Endothelial cell of umbilical vein (primary cell): Measurements from ENCODE around the gene HOXA10. TPM values are rescaled to one million over a fixed set of nuclear protein-coding genes. Genes with fewer than 3 reads are reported as not detected.

Source experiments
- BruUV-seq: library from RNA; stranded (reverse); fragments of 400-500 nt; replicated peaks from 2 replicates; lab custom pipeline; 2021; lab: Mats Ljungman, UMichigan
- CTCF ChIA-PET: fragments of 300-600, 350-600 bp; sonication (Branson Sonifier 250); formaldehyde crosslinking; loops from one replicate; lab custom pipeline; 2021; ENCODE audit warnings: antibody characterized with exemption, inconsistent platforms; lab: Charles Lee
- POLR2A ChIA-PET: fragments of 300-600, 350-600 bp; sonication (Branson Sonifier 250); formaldehyde crosslinking; loops from one replicate; lab custom pipeline; 2021; ENCODE audit warnings: antibody characterized with exemption, inconsistent platforms; lab: Charles Lee
- DNase-seq: peaks from one replicate; pipeline ENCODE4 v3.0.0-alpha.2; 2011; ENCODE audit warnings: low read depth, low spot score
- FAIRE-seq: peaks from 2 replicates; lab custom pipeline; 2011; peaks lifted over from hg19 to GRCh38; lab: Jason Lieb, UNC
- H2AFZ ChIP-seq: 2 replicates; pipeline ENCODE4 v1.6.0; 2012; ENCODE audit warnings: low read depth, low read length, control low read depth, inconsistent platforms
- H3K27ac ChIP-seq: 2 replicates; pipeline ENCODE4 v1.5.1; 2011; ENCODE audit warnings: low read depth, mild to moderate bottlenecking, control low read depth, low read length, moderate library complexity; ENCODE audit not compliant: insufficient read depth
- H3K27me3 ChIP-seq, 2 experiments: 2 replicates each; pipeline versions ENCODE4 v1.6.0 to v1.6.1; 2011; ENCODE audit warnings: low read length in 2 of 2, mixed read lengths in 1 of 2; ENCODE audit not compliant: control insufficient read depth in 2 of 2, insufficient read depth in 2 of 2
- H3K36me3 ChIP-seq, 2 experiments: 2 replicates in 1 of 2; 3 replicates in 1 of 2; pipeline ENCODE4 v1.5.1; 2011; ENCODE audit warnings: low read length in 2 of 2, mild to moderate bottlenecking in 1 of 2, moderate library complexity in 1 of 2; ENCODE audit not compliant: control insufficient read depth in 2 of 2, insufficient read depth in 2 of 2; ENCODE audit errors: extremely low read depth in 1 of 2
- H3K4me1 ChIP-seq: 3 replicates; pipeline ENCODE4 v1.5.1; 2011; ENCODE audit warnings: mild to moderate bottlenecking, low read length; ENCODE audit not compliant: control insufficient read depth, insufficient read depth; ENCODE audit errors: extremely low read depth
- H3K4me2 ChIP-seq: 2 replicates; pipeline ENCODE4 v1.6.1; 2011; ENCODE audit warnings: low read length, control low read depth, mixed read lengths; ENCODE audit not compliant: insufficient read depth
- H3K4me3 ChIP-seq, 3 experiments: fragments of 200-600 bp in 1 of 3; sonication (generic), shearing (Covaris generic) in 1 of 3; replicated peaks in 1 of 3; 2 replicates each; pipeline ENCODE4 v1.5.1; 2011 to 2016; ENCODE audit warnings: control low read depth in 3 of 3, low read length in 3 of 3, mild to moderate bottlenecking in 2 of 3, inconsistent platforms in 1 of 3, low read depth in 1 of 3, moderate library complexity in 1 of 3; ENCODE audit not compliant: insufficient read depth in 1 of 3
- H3K79me2 ChIP-seq: 2 replicates; pipeline ENCODE4 v1.6.0; 2012; ENCODE audit warnings: low read length, inconsistent platforms; ENCODE audit not compliant: control insufficient read depth, insufficient read depth
- H3K9ac ChIP-seq: replicated peaks from 2 replicates; pipeline ENCODE3; 2011; ENCODE audit warnings: low read length, control low read depth; ENCODE audit not compliant: insufficient read depth; ENCODE audit errors: extremely low read depth
- H3K9me1 ChIP-seq: replicated peaks from 3 replicates; pipeline ENCODE4 v1.6.0; 2011; ENCODE audit warnings: mild to moderate bottlenecking, low read length; ENCODE audit not compliant: control insufficient read depth, insufficient read depth; ENCODE audit errors: extremely low read depth
- H3K9me3 ChIP-seq: replicated peaks from 2 replicates; pipeline ENCODE4 v1.5.1; 2012; ENCODE audit warnings: low read length, inconsistent platforms; ENCODE audit not compliant: control insufficient read depth, insufficient read depth
- H4K20me1 ChIP-seq: replicated peaks from 2 replicates; pipeline ENCODE3; 2011; ENCODE audit warnings: mild to moderate bottlenecking, low read length; ENCODE audit not compliant: control insufficient read depth, insufficient read depth; ENCODE audit errors: extremely low read depth
- EZH2 ChIP-seq: IDR thresholded peaks from 2 replicates; pipeline ENCODE4 v1.6.1; 2012; ENCODE audit warnings: borderline replicate concordance, low read depth, mild to moderate bottlenecking, moderate library complexity, low read length, inconsistent platforms; ENCODE audit not compliant: severe bottlenecking
- FOS ChIP-seq: IDR thresholded peaks from 2 replicates; pipeline ENCODE4 v1.6.1; 2011; ENCODE audit warnings: mild to moderate bottlenecking, low read length, moderate library complexity, borderline replicate concordance; ENCODE audit not compliant: insufficient read depth
- GATA2 ChIP-seq: IDR thresholded peaks from 2 replicates; pipeline ENCODE4 v1.7.0; 2011; ENCODE audit warnings: low read depth, mild to moderate bottlenecking, moderate library complexity, mixed read lengths, low read length; ENCODE audit not compliant: insufficient read length, insufficient read depth
- JUN ChIP-seq: IDR thresholded peaks from 2 replicates; pipeline ENCODE4 v1.6.1; 2011; ENCODE audit warnings: borderline replicate concordance, low read depth; ENCODE audit not compliant: insufficient read length, insufficient read depth
- MYC ChIP-seq: IDR thresholded peaks from one replicate; pipeline ENCODE4 v1.6.1; 2011; ENCODE audit warnings: mild to moderate bottlenecking, low read depth, low read length
- POLR2A ChIP-seq: IDR thresholded peaks from 2 replicates; pipeline ENCODE4 v1.6.1; 2012; ENCODE audit warnings: low read depth, mild to moderate bottlenecking, control low read depth, low read length
- POLR2AphosphoS5 ChIP-seq: IDR thresholded peaks from 2 replicates; pipeline ENCODE4 v1.6.1; 2012; ENCODE audit warnings: low read depth, mild to moderate bottlenecking, control low read depth, low read length, moderate library complexity; ENCODE audit not compliant: insufficient read depth
- dilution Hi-C: fragments of 300-500 bp; cut with MboI; formaldehyde crosslinking; loops from one replicate; pipeline ENCODE4 v1.15.0; 2019; ENCODE audit warnings: low sequenced_read_pairs; ENCODE audit not compliant: extremely low pct_ligation_motif_present
- intact Hi-C: fragments of 100-400 bp; cut with micrococcal nuclease; formaldehyde crosslinking; loops from one replicate; pipeline ENCODE4 v1.10.0; 2022
- polyA plus RNA-seq, 4 experiments: library from polyadenylated mRNA; depleted of rRNA in 3 of 4; stranded (reverse) in 3 of 4; unstranded in 1 of 4; fragments of >200 nt; gene quantifications; 2 replicates each; pipeline versions ENCODE4 v1.2.1 to v1.2.3, GENCODE V29; 2011 to 2012; ENCODE audit warnings: missing spikeins in 1 of 4
- total RNA-seq: library from RNA; stranded (reverse); gene quantifications from 2 replicates; pipeline ENCODE4 v1.2.3, GENCODE V29; 2021
- TF ChIP-seq, protein P1 (sequence below): IDR thresholded peaks from 2 replicates; pipeline ENCODE4 v1.6.1; 2011; ENCODE audit not compliant: insufficient read depth, insufficient read length
- TF ChIP-seq, protein P2 (sequence below), 2 donors: IDR thresholded peaks; 1 replicate in 1 of 2; 2 replicates in 1 of 2; pipeline ENCODE4 v1.5.1; 2011; ENCODE audit warnings: low read length in 2 of 2, mild to moderate bottlenecking in 2 of 2, moderate library complexity in 2 of 2, control low read depth in 1 of 2, inconsistent platforms in 1 of 2, low read depth in 1 of 2; ENCODE audit not compliant: insufficient read depth in 1 of 2; ENCODE audit errors: extremely low read depth in 1 of 2

HOXA10 gene
- total and polyA plus RNA-seq, 2 donors (not counting 3 experiments of a cell fraction or from before 2014, with no cell fraction given) = 24.4 to 30.3 TPM

DNA sequence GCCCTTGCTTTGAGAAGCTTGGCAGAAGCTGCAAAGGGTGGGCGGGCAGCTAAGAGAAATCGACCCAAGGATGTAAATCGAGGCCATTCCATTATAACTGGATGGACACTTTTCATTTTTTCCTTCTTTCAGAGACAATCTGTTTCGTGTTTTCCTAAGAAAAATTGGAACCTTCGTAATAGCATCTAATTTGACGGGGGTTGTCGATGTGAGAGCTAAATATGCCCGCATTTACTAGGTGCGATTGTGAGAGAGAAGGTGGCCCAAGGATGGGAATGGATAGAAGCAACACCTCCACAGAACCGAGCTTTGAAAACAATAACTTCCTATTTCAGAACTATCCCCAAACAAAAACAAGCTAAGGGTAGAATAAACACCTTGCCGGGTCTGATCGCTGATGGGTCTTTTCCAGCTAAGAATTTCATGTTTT lies 42.7 kb downstream of the HOXA10 start:
- H3K27ac ChIP-seq = peak overlapping the region; percentile 67
- TSS peak; percentile 77 for BruUV-seq
- intact Hi-C loops = no loop called here

More for the DNA sequence above, 42.7 kb downstream of the HOXA10 start:
- ChIA-PET CTCF (interaction anchor here (0.9 to 2.7 kb wide), 17 partner anchors 10 to 762 kb away, joined by 3 to 16 read pairs (median 6); partner anchors contain the start of gene HOXA5), POLR2A (interaction anchor here (0.7 to 1.6 kb wide), 4 partner anchors 17 to 443 kb away, joined by 3 to 6 read pairs (median 4); partner anchors contain the start of gene SKAP2)
- H3K27me3 ChIP-seq = no peaks in the 10 kb centered on the region
- peaks cover 0 to 11% of the 10 kb centered on the region in 2 experiments for H3K36me3 ChIP-seq
- H4K20me1 ChIP-seq = no peaks in the 10 kb centered on the region
- H3K9me3 ChIP-seq = no peaks in the 10 kb centered on the region
- H3K4me3 ChIP-seq = peak overlapping the region in 2 of 3 experiments; percentile 40 to 60
- no peak for TF ChIP-seq POLR2A
- no peak for TF ChIP-seq FOS
- no peak for TF ChIP-seq EZH2
- TF ChIP-seq POLR2AphosphoS5 = no peak
- TF ChIP-seq, protein P1, sequence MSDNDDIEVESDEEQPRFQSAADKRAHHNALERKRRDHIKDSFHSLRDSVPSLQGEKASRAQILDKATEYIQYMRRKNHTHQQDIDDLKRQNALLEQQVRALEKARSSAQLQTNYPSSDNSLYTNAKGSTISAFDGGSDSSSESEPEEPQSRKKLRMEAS = no peak
- TF ChIP-seq MYC = no peak
- TF ChIP-seq, protein P2, sequence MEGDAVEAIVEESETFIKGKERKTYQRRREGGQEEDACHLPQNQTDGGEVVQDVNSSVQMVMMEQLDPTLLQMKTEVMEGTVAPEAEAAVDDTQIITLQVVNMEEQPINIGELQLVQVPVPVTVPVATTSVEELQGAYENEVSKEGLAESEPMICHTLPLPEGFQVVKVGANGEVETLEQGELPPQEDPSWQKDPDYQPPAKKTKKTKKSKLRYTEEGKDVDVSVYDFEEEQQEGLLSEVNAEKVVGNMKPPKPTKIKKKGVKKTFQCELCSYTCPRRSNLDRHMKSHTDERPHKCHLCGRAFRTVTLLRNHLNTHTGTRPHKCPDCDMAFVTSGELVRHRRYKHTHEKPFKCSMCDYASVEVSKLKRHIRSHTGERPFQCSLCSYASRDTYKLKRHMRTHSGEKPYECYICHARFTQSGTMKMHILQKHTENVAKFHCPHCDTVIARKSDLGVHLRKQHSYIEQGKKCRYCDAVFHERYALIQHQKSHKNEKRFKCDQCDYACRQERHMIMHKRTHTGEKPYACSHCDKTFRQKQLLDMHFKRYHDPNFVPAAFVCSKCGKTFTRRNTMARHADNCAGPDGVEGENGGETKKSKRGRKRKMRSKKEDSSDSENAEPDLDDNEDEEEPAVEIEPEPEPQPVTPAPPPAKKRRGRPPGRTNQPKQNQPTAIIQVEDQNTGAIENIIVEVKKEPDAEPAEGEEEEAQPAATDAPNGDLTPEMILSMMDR (IDR thresholded peaks at IDR 0.05; ENCODE audit: extremely low read depth in 1 of 2, insufficient read depth in 1 of 2, low read depth in 1 of 2, low read length in 2 of 2) = no peak
- no peak for TF ChIP-seq JUN
- TF ChIP-seq GATA2 = no peak
- H3K4me2 ChIP-seq = peak overlapping the region; percentile 46
- DNase-seq (peak; percentile 37), FAIRE-seq (no peak)
- no peak overlapping the region for H2AFZ ChIP-seq
- dilution Hi-C loops = no loop called here
- peaks cover 73% of the 10 kb centered on the region for H3K79me2 ChIP-seq
- H3K9ac ChIP-seq = peak overlapping the region; percentile 36
- peaks cover 65% of the 10 kb centered on the region for H3K4me1 ChIP-seq
- H3K9me1 ChIP-seq = no peaks in the 10 kb centered on the region
